ENCODE results near the gene EPHB2.

- TF ChIP-seq, protein P1, sequence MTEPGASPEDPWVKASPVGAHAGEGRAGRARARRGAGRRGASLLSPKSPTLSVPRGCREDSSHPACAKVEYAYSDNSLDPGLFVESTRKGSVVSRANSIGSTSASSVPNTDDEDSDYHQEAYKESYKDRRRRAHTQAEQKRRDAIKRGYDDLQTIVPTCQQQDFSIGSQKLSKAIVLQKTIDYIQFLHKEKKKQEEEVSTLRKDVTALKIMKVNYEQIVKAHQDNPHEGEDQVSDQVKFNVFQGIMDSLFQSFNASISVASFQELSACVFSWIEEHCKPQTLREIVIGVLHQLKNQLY (CRISPR knock-in tag; IDR thresholded peaks at IDR 0.05) = no peak
- TF ChIP-seq MYC (CRISPR knock-in tag; IDR thresholded peaks at IDR 0.05; ENCODE audit: borderline replicate concordance) (no peak), ARNTL (CRISPR knock-in tag; IDR thresholded peaks at IDR 0.05) (no peak), YY1 (IDR thresholded peaks at IDR 0.05; ENCODE audit: insufficient read depth, insufficient replicate concordance, low read depth, low read length) (no peak), ZFP37 (CRISPR knock-in tag; IDR thresholded peaks at IDR 0.05; ENCODE audit: borderline replicate concordance) (no peak), POLR2A (IDR thresholded peaks at IDR 0.05; ENCODE audit: insufficient read depth in 1 of 2, low read depth in 2 of 2, low read length in 2 of 2) (no peak), ZNF24 (IDR thresholded peaks at IDR 0.05) (no peak), CTCF (CRISPR knock-in tag; IDR thresholded peaks at IDR 0.05) (no peak), JUNB (CRISPR knock-in tag; IDR thresholded peaks at IDR 0.05; ENCODE audit: borderline replicate concordance) (no peak), TAF1 (CRISPR knock-in tag; IDR thresholded peaks at IDR 0.05) (no peak), PHF21A (CRISPR knock-in tag; IDR thresholded peaks at IDR 0.05) (no peak)
- TF ChIP-seq, protein P2, sequence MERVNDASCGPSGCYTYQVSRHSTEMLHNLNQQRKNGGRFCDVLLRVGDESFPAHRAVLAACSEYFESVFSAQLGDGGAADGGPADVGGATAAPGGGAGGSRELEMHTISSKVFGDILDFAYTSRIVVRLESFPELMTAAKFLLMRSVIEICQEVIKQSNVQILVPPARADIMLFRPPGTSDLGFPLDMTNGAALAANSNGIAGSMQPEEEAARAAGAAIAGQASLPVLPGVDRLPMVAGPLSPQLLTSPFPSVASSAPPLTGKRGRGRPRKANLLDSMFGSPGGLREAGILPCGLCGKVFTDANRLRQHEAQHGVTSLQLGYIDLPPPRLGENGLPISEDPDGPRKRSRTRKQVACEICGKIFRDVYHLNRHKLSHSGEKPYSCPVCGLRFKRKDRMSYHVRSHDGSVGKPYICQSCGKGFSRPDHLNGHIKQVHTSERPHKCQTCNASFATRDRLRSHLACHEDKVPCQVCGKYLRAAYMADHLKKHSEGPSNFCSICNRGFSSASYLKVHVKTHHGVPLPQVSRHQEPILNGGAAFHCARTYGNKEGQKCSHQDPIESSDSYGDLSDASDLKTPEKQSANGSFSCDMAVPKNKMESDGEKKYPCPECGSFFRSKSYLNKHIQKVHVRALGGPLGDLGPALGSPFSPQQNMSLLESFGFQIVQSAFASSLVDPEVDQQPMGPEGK (CRISPR knock-in tag; IDR thresholded peaks at IDR 0.05) = no peak
Observed at GRCh38 chr1:22780696-22781095, 70.1 kb downstream of the EPHB2 start.

Measured in HepG2 (cell line).